Nephron (organoid): ENCODE results near the gene LGR6.
A peak's percentile ranks its signal among the peaks of the same experiment; 100 is the strongest.

Experiments used
- H3K27ac Mint-ChIP-seq, 3 experiments: 2 replicates each; pipeline ENCODE4 v1.8.0; 2020; ENCODE audit warnings: mixed read lengths in 3 of 3, mild to moderate bottlenecking in 2 of 3, moderate library complexity in 1 of 3
- H3K27me3 Mint-ChIP-seq: 2 replicates; pipeline ENCODE4 v1.8.0; 2021; ENCODE audit warnings: low read depth, mild to moderate bottlenecking, moderate library complexity, mixed read lengths
- H3K36me3 Mint-ChIP-seq: 2 replicates; pipeline ENCODE4 v1.8.0; 2020; ENCODE audit warnings: low read depth, mixed read lengths
- H3K4me1 Mint-ChIP-seq: 2 replicates; pipeline ENCODE4 v1.8.0; 2020; ENCODE audit warnings: mixed read lengths
- H3K4me3 Mint-ChIP-seq, 3 experiments: 2 replicates each; pipeline ENCODE4 v1.8.0; 2020; ENCODE audit warnings: mild to moderate bottlenecking in 3 of 3, mixed read lengths in 3 of 3, moderate library complexity in 2 of 3
- H3K9me3 Mint-ChIP-seq: 2 replicates; pipeline ENCODE4 v1.8.0; 2020; ENCODE audit warnings: mixed read lengths
- CTCF ChIP-seq, 3 experiments: fragments of 200-600 bp; sonication (generic); IDR thresholded peaks; one replicate each; pipeline ENCODE4 v1.5.0; 2021; ENCODE audit warnings: antibody characterized with exemption in 3 of 3; ENCODE audit not compliant: unreplicated experiment in 3 of 3

Gene LGR6

GRCh38 chr1:202272103-202272845, 78.7 kb downstream of the LGR6 start:
- H3K36me3 Mint-ChIP-seq = no peaks in the 10 kb centered on the region
- peaks cover 2% of the 10 kb centered on the region for H3K9me3 Mint-ChIP-seq
- no peak overlapping the region for H3K27ac Mint-ChIP-seq
- peaks cover 33% of the 10 kb centered on the region for H3K27me3 Mint-ChIP-seq
- H3K4me1 Mint-ChIP-seq = peaks cover 18% of the 10 kb centered on the region
- no peak for TF ChIP-seq CTCF (IDR thresholded peaks at IDR 0.05; ENCODE audit: unreplicated experiment in 3 of 3)
- no peak overlapping the region for H3K4me3 Mint-ChIP-seq

GRCh38 chr1:202274611-202275010, 81.0 kb downstream of the LGR6 start:
- Mint-ChIP-seq H3K4me1 (peaks cover 33% of the 10 kb centered on the region), H3K27ac (no peak overlapping the region), H3K4me3 (no peak overlapping the region), H3K9me3 (peaks cover 2% of the 10 kb centered on the region), H3K27me3 (peaks cover 28% of the 10 kb centered on the region), H3K36me3 (no peaks in the 10 kb centered on the region)
- TF ChIP-seq CTCF (IDR thresholded peaks at IDR 0.05; ENCODE audit: unreplicated experiment in 3 of 3) = no peak

- TF ChIP-seq CTCF (IDR thresholded peaks at IDR 0.05; ENCODE audit: unreplicated experiment in 3 of 3) = no peak
- peaks cover 27% of the 10 kb centered on the region for H3K27me3 Mint-ChIP-seq
- H3K36me3 Mint-ChIP-seq = no peaks in the 10 kb centered on the region
- H3K9me3 Mint-ChIP-seq = peaks cover 2% of the 10 kb centered on the region
- no peak overlapping the region for H3K4me3 Mint-ChIP-seq
- peaks cover 39% of the 10 kb centered on the region for H3K4me1 Mint-ChIP-seq
- no peak overlapping the region for H3K27ac Mint-ChIP-seq
Observed at GRCh38 chr1:202275061-202275770, 81.6 kb downstream of the LGR6 start.

- no peak for TF ChIP-seq CTCF (IDR thresholded peaks at IDR 0.05; ENCODE audit: unreplicated experiment in 3 of 3)
- peaks cover 40% of the 10 kb centered on the region for H3K4me1 Mint-ChIP-seq
- H3K4me3 Mint-ChIP-seq = no peak overlapping the region
- H3K9me3 Mint-ChIP-seq = peaks cover 2% of the 10 kb centered on the region
- peak overlapping the region in 1 of 3 experiments; percentile 55 for H3K27ac Mint-ChIP-seq
- H3K36me3 Mint-ChIP-seq = no peaks in the 10 kb centered on the region
- peaks cover 19% of the 10 kb centered on the region for H3K27me3 Mint-ChIP-seq
Observed at GRCh38 chr1:202276081-202276715, 82.6 kb downstream of the LGR6 start.

GRCh38 chr1:202276920-202277319, 83.3 kb downstream of the LGR6 start:
- no peak overlapping the region for H3K27ac Mint-ChIP-seq

More at GRCh38 chr1:202276920-202277319, 83.3 kb downstream of the LGR6 start:
- Mint-ChIP-seq H3K9me3 (peaks cover 2% of the 10 kb centered on the region), H3K36me3 (no peaks in the 10 kb centered on the region), H3K4me3 (no peak overlapping the region), H3K4me1 (peaks cover 47% of the 10 kb centered on the region), H3K27me3 (peaks cover 19% of the 10 kb centered on the region)
- no peak for TF ChIP-seq CTCF (IDR thresholded peaks at IDR 0.05; ENCODE audit: unreplicated experiment in 3 of 3)
